IMR-90 (cell line): Measurements from ENCODE around the gene CSRP1. TPM values are rescaled to one million over a fixed set of nuclear protein-coding genes. Genes with fewer than 3 reads are reported as not detected.

Experiments used
- ATAC-seq: fragments of 200-7000 bp; cut with Tn5 transposase; 2 replicates; pipeline ENCODE4 v1.9.1; 2020; ENCODE audit warnings: low read depth, mild to moderate bottlenecking, moderate library complexity
- BruUV-seq: library from RNA; stranded (reverse); fragments of 400-500 nt; replicated peaks from 2 replicates; lab custom pipeline; 2021; lab: Mats Ljungman, UMichigan
- CTCF ChIA-PET: fragments of 300-600 bp; formaldehyde crosslinking; extraction: SDS; loops from one replicate; lab custom pipeline; 2021; ENCODE audit warnings: antibody characterized with exemption; lab: Yijun Ruan, JAX
- POLR2A ChIA-PET: fragments of 300-600 bp; sonication (Branson Sonifier 250); formaldehyde crosslinking; loops from one replicate; lab custom pipeline; 2022; ENCODE audit warnings: antibody characterized with exemption; ENCODE audit not compliant: unreplicated experiment; lab: Charles Lee
- DNase-seq: peaks from one replicate; pipeline ENCODE4 v3.0.0; 2013
- H2AFZ ChIP-seq: replicated peaks from 2 replicates; pipeline ENCODE3; 2013; ENCODE audit warnings: low read length, mild to moderate bottlenecking; ENCODE audit not compliant: poor library complexity
- H2AK5ac ChIP-seq: 2 replicates; pipeline ENCODE4 v1.6.1; 2013; ENCODE audit warnings: low read depth, low read length, inconsistent platforms
- H2AK9ac ChIP-seq: replicated peaks from 2 replicates; pipeline ENCODE3; 2013; ENCODE audit warnings: mild to moderate bottlenecking, low read depth, low read length, moderate library complexity; ENCODE audit not compliant: poor library complexity
- H2BK120ac ChIP-seq: 2 replicates; pipeline ENCODE4 v1.6.1; 2013; ENCODE audit warnings: low read depth, low read length, inconsistent platforms
- H2BK15ac ChIP-seq: 3 replicates; pipeline ENCODE4 v1.6.1; 2013; ENCODE audit warnings: low read depth, low read length, inconsistent platforms
- H2BK20ac ChIP-seq: 2 replicates; pipeline ENCODE4 v1.6.1; 2013; ENCODE audit warnings: low read depth, mild to moderate bottlenecking, inconsistent platforms, low read length, moderate library complexity
- H2BK5ac ChIP-seq: 2 replicates; pipeline ENCODE4 v1.6.1; 2013; ENCODE audit warnings: mild to moderate bottlenecking, low read depth, low read length, inconsistent platforms; ENCODE audit not compliant: poor library complexity, severe bottlenecking
- H3K14ac ChIP-seq: replicated peaks from 2 replicates; pipeline ENCODE4 v1.6.1; 2013; ENCODE audit warnings: low read depth, low read length, inconsistent platforms
- H3K18ac ChIP-seq: 2 replicates; pipeline ENCODE4 v1.6.1; 2013; ENCODE audit warnings: low read depth, low read length, control low read depth
- H3K23ac ChIP-seq: 2 replicates; pipeline ENCODE4 v1.6.1; 2013; ENCODE audit warnings: low read depth, low read length, inconsistent platforms
- H3K27ac ChIP-seq: 2 replicates; pipeline ENCODE4 v1.5.1; 2013; ENCODE audit warnings: mild to moderate bottlenecking, control low read depth, low read length; ENCODE audit not compliant: insufficient read depth
- H3K27me3 ChIP-seq: 2 replicates; pipeline ENCODE4 v1.6.1; 2013; ENCODE audit warnings: low read length; ENCODE audit not compliant: control insufficient read depth, insufficient read depth
- H3K36me3 ChIP-seq: 2 replicates; pipeline ENCODE4 v1.6.1; 2013; ENCODE audit warnings: low read length, mixed read lengths; ENCODE audit not compliant: control insufficient read depth, insufficient read depth
- H3K4ac ChIP-seq: 2 replicates; pipeline ENCODE4 v1.6.1; 2013; ENCODE audit warnings: low read depth, low read length, inconsistent platforms
- H3K4me1 ChIP-seq: 2 replicates; pipeline ENCODE4 v1.6.1; 2013; ENCODE audit warnings: low read length, mixed read lengths; ENCODE audit not compliant: control insufficient read depth, insufficient read depth
- H3K4me2 ChIP-seq: 2 replicates; pipeline ENCODE4 v1.6.1; 2013; ENCODE audit warnings: low read depth, mild to moderate bottlenecking, control low read depth, low read length, moderate library complexity
- H3K4me3 ChIP-seq: 2 replicates; pipeline ENCODE4 v1.5.1; 2013; ENCODE audit warnings: low read depth, mild to moderate bottlenecking, control low read depth, low read length, moderate library complexity; ENCODE audit not compliant: insufficient read depth
- H3K56ac ChIP-seq: 2 replicates; pipeline ENCODE4 v1.6.1; 2013; ENCODE audit warnings: low read length, inconsistent platforms; ENCODE audit not compliant: insufficient read depth; ENCODE audit errors: extremely low read depth
- H3K79me1 ChIP-seq, 2 experiments: 2 replicates each; pipeline ENCODE4 v1.6.1; 2013; ENCODE audit warnings: low read length in 2 of 2, inconsistent platforms in 1 of 2, low read depth in 1 of 2
- H3K9ac ChIP-seq: 2 replicates; pipeline ENCODE4 v1.6.1; 2013; ENCODE audit warnings: low read depth, low read length, control low read depth
- H3K9me1 ChIP-seq: 2 replicates; pipeline ENCODE4 v1.6.1; 2013; ENCODE audit warnings: low read length, inconsistent platforms; ENCODE audit not compliant: insufficient read depth
- H3K9me3 ChIP-seq: 2 replicates; pipeline ENCODE4 v1.6.1; 2013; ENCODE audit warnings: low read length; ENCODE audit not compliant: control insufficient read depth, insufficient read depth
- H4K20me1 ChIP-seq: 2 replicates; pipeline ENCODE4 v1.6.1; 2013; ENCODE audit warnings: low read length, inconsistent platforms; ENCODE audit not compliant: insufficient read depth
- H4K5ac ChIP-seq: 2 replicates; pipeline ENCODE4 v1.6.1; 2013; ENCODE audit warnings: mild to moderate bottlenecking, low read depth, low read length, control low read depth
- H4K8ac ChIP-seq, 2 experiments: 2 replicates each; pipeline ENCODE4 v1.6.1; 2013; ENCODE audit warnings: low read depth in 2 of 2, low read length in 2 of 2, control low read depth in 1 of 2, inconsistent platforms in 1 of 2
- H4K91ac ChIP-seq: 2 replicates; pipeline ENCODE4 v1.6.1; 2013; ENCODE audit warnings: low read depth, low read length, inconsistent platforms; ENCODE audit not compliant: insufficient read depth
- BHLHE40 ChIP-seq: fragments of 150-350 bp; IDR thresholded peaks from 2 replicates; pipeline ENCODE4 v1.6.1; 2016; ENCODE audit warnings: mild to moderate bottlenecking, low read depth, low read length
- CEBPB ChIP-seq: IDR thresholded peaks from 2 replicates; pipeline ENCODE4 v1.6.1; 2012; ENCODE audit warnings: low read depth, low read length, improper control_type of control experiment
- CHD1 ChIP-seq: IDR thresholded peaks from 2 replicates; pipeline ENCODE4 v1.6.1; 2012; ENCODE audit warnings: low read depth, low read length, improper control_type of control experiment
- ELK1 ChIP-seq: fragments of 150-350 bp; IDR thresholded peaks from 2 replicates; pipeline ENCODE4 v1.6.1; 2016; ENCODE audit warnings: low read depth, mild to moderate bottlenecking, low read length, moderate library complexity, borderline replicate concordance
- FOS ChIP-seq: fragments of 150-350 bp; IDR thresholded peaks from 2 replicates; pipeline ENCODE4 v1.6.1; 2016; ENCODE audit warnings: low read depth, low read length
- MAFK ChIP-seq: IDR thresholded peaks from 2 replicates; pipeline ENCODE4 v1.6.1; 2012; ENCODE audit warnings: low read depth, low read length, improper control_type of control experiment
- MAZ ChIP-seq: IDR thresholded peaks from 2 replicates; pipeline ENCODE4 v1.6.1; 2012; ENCODE audit warnings: low read depth, mild to moderate bottlenecking, low read length, improper control_type of control experiment, moderate library complexity, borderline replicate concordance
- MXI1 ChIP-seq: IDR thresholded peaks from 2 replicates; pipeline ENCODE4 v1.6.1; 2012; ENCODE audit warnings: low read depth, mild to moderate bottlenecking, low read length, moderate library complexity, borderline replicate concordance
- NFE2L2 ChIP-seq: fragments of 150-350 bp; IDR thresholded peaks from 2 replicates; pipeline ENCODE4 v1.6.1; 2016; ENCODE audit warnings: low read depth, mild to moderate bottlenecking, low read length
- POLR2A ChIP-seq: IDR thresholded peaks from 2 replicates; pipeline ENCODE4 v1.6.1; 2012; ENCODE audit warnings: mild to moderate bottlenecking, low read depth, low read length
- RAD21 ChIP-seq: IDR thresholded peaks from 2 replicates; pipeline ENCODE4 v1.6.1; 2012; ENCODE audit warnings: low read length, improper control_type of control experiment
- RCOR1 ChIP-seq: IDR thresholded peaks from 2 replicates; pipeline ENCODE4 v1.6.1; 2012; ENCODE audit warnings: mild to moderate bottlenecking, low read length, improper control_type of control experiment; ENCODE audit not compliant: insufficient replicate concordance
- RFX5 ChIP-seq: IDR thresholded peaks from 2 replicates; pipeline ENCODE4 v1.8.0; 2012; ENCODE audit warnings: low read depth, mild to moderate bottlenecking, low read length, moderate library complexity
- SMC3 ChIP-seq: fragments of 150-350 bp; IDR thresholded peaks from 2 replicates; pipeline ENCODE4 v1.6.1; 2016; ENCODE audit warnings: low read depth, mild to moderate bottlenecking, antibody characterized with exemption, low read length, moderate library complexity
- WGBS, 2 experiments: methylation state at CpG; one replicate each; pipeline versions ENCODE4 v1.1.5 to v1.1.7; 2013; ENCODE audit warnings: missing lambda C conversion rate in 2 of 2; ENCODE audit not compliant: insufficient read length in 1 of 2; ENCODE audit errors: extremely low coverage in 2 of 2; 5-methylcytosine and 5-hydroxymethylcytosine counted together
- dilution Hi-C: fragments of 300-500 bp; cut with HindIII; formaldehyde crosslinking; loops from one replicate; pipeline ENCODE4 v1.14.3; 2018; ENCODE audit warnings: low sequenced_read_pairs; ENCODE audit not compliant: unreplicated experiment
- in situ Hi-C: fragments of 300-500 bp; cut with MboI; formaldehyde crosslinking; loops from 3 replicates; pipeline ENCODE4 v1.14.3; 2019; ENCODE audit warnings: low sequenced_read_pairs, inconsistent platforms, mixed read lengths
- intact Hi-C: fragments of 100-400 bp; cut with micrococcal nuclease; formaldehyde crosslinking; loops from 2 replicates; pipeline ENCODE4 v1.10.0; 2022
- polyA plus RNA-seq, 3 experiments: library from polyadenylated mRNA; depleted of rRNA; stranded (reverse); fragments of >200 nt; gene quantifications; 2 replicates each; pipeline ENCODE4 v1.2.3, GENCODE V29; 2012; ENCODE audit warnings: low replicate concordance in 1 of 3
- total RNA-seq: library from RNA; depleted of rRNA; stranded (reverse); fragments of >200 nt; gene quantifications from 2 replicates; pipeline ENCODE4 v1.2.3, GENCODE V29; 2012
- TF ChIP-seq, protein P1 (sequence below): fragments of 150-350 bp; IDR thresholded peaks from 2 replicates; pipeline ENCODE4 v1.6.1; 2017; ENCODE audit warnings: mild to moderate bottlenecking, antibody characterized with exemption, low read length, low read depth
- TF ChIP-seq, protein P2 (sequence below): conservative IDR thresholded peaks from 2 replicates; pipeline ENCODE4 v1.5.1; 2012; ENCODE audit warnings: mild to moderate bottlenecking, low read depth, low read length, improper control_type of control experiment

Gene CSRP1
- total and polyA plus RNA-seq, 2 of the 4 experiments (the other 2 are of a cell fraction): 1,037 to 1,498 TPM

DNA sequence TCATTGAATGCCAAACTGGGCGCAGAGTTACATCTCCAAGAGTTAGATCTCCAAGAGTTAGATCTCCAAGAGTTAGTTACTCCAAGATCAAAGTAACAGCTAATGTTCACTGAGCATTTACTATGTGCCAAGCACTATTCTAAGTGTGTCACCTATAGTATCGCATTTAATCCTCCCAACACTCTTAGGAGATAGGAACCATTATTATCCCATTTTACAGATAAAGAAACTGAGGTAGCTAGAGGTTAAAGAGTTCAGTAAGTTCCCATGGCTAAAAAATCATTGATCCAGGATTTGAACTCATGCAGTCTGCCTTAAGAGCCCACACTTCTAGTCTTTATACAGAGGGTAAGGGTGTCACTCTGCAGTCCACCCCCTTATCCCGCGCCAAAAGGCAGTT lies 30.5 kb upstream of the CSRP1 start:
- Histone ChIP-seq H3K4ac (peak overlapping the region; percentile 84; the same call in 1 of the 2 replicates), H3K79me1 (peaks cover 2 to 59% of the 10 kb centered on the region in 2 experiments; a peak in 2 of 4 replicates), H3K14ac (peak overlapping the region; percentile 56), H3K9ac (no peak overlapping the region), H2AK5ac (peak overlapping the region; percentile 54), H4K20me1 (no peaks in the 10 kb centered on the region), H2BK20ac (peak overlapping the region; percentile 64; the same call in 1 of the 2 replicates), H2BK15ac (peak overlapping the region; percentile 67; the same call in 1 of the 3 replicates), H3K27me3 (no peaks in the 10 kb centered on the region), H3K9me1 (peaks cover 25% of the 10 kb centered on the region), H4K91ac (0 out of 2 replicates have a peak overlapping the region, but pooled peaks have one; percentile 61), H3K4me3 (no peak overlapping the region), H3K4me1 (peaks cover 33% of the 10 kb centered on the region), H4K8ac (no peak overlapping the region), H3K36me3 (no peaks in the 10 kb centered on the region), H3K18ac (peak overlapping the region; percentile 30; the same call in 1 of the 2 replicates), H2BK5ac (peak overlapping the region; percentile 69), H3K23ac (peak overlapping the region; percentile 18), H3K27ac (no peak overlapping the region), H2BK120ac (peak overlapping the region; percentile 78; the same call in 1 of the 2 replicates), H3K56ac (no peak overlapping the region), H2AK9ac (peak overlapping the region; percentile 51), H3K4me2 (no peak overlapping the region), H4K5ac (peak overlapping the region; percentile 8; the same call in 1 of the 2 replicates), H3K9me3 (no peaks in the 10 kb centered on the region), H2AFZ (no peak overlapping the region)
- in situ Hi-C loops: loop anchor here (25.0 kb wide), 2 partner anchors 425 to 600 kb away; partner anchors contain the start of genes ARL8A and TIMM17A
- POLR2A ChIA-PET: interaction anchor here (0.5 kb wide), 1 partner anchor 74 kb away, joined by 5 read pairs; no protein-coding TSS in a partner anchor
- no TSS peak for BruUV-seq
- intact Hi-C loops: loop anchor here (10.0 kb wide), 1 partner anchor 437 kb away; no protein-coding TSS in a partner anchor
- CTCF ChIA-PET: no interaction called here
- DNase-seq (no peak), ATAC-seq (no peak)
- WGBS, 2 experiments: 100% methylated on average over 1 of the region's 4 CpGs; no CpG with 5 or more reads in 1 of the 2 experiments
- TF ChIP-seq RCOR1 (no peak), RFX5 (no peak), MAZ (no peak), ELK1 (no peak), CHD1 (no peak), FOS (no peak), BHLHE40 (no peak), RAD21 (no peak), MXI1 (no peak), MAFK (no peak), NFE2L2 (no peak), CEBPB (no peak), POLR2A (no peak), SMC3 (no peak)
- TF ChIP-seq, protein P1, sequence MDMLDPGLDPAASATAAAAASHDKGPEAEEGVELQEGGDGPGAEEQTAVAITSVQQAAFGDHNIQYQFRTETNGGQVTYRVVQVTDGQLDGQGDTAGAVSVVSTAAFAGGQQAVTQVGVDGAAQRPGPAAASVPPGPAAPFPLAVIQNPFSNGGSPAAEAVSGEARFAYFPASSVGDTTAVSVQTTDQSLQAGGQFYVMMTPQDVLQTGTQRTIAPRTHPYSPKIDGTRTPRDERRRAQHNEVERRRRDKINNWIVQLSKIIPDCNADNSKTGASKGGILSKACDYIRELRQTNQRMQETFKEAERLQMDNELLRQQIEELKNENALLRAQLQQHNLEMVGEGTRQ: no peak
- TF ChIP-seq, protein P2, sequence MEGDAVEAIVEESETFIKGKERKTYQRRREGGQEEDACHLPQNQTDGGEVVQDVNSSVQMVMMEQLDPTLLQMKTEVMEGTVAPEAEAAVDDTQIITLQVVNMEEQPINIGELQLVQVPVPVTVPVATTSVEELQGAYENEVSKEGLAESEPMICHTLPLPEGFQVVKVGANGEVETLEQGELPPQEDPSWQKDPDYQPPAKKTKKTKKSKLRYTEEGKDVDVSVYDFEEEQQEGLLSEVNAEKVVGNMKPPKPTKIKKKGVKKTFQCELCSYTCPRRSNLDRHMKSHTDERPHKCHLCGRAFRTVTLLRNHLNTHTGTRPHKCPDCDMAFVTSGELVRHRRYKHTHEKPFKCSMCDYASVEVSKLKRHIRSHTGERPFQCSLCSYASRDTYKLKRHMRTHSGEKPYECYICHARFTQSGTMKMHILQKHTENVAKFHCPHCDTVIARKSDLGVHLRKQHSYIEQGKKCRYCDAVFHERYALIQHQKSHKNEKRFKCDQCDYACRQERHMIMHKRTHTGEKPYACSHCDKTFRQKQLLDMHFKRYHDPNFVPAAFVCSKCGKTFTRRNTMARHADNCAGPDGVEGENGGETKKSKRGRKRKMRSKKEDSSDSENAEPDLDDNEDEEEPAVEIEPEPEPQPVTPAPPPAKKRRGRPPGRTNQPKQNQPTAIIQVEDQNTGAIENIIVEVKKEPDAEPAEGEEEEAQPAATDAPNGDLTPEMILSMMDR: no peak
- dilution Hi-C loops: no loop called here
